CD4-positive, alpha-beta T cell treated with Interferon gamma for 1 hour (primary cell): Measurements from ENCODE around the gene GAA.
A peak's percentile ranks its signal among the peaks of the same experiment; 100 is the strongest.
"Not testable (repeated sequence)": the region's sequence is repeated elsewhere in the genome, so short reads cannot be mapped to it uniquely, and the experiment has no call there.

Source experiments
- DNase-seq: peaks from one replicate; pipeline ENCODE4 v3.0.0-alpha.2; 2020

The GAA gene

GRCh38 chr17:80147035-80147822, 45.8 kb downstream of the GAA start, which contains the start of gene EIF4A3:
Gene EIF4A3 (minus strand): TSS chr17:80147128. CDS start chr17:80146961, 167 bp downstream.
- DNase-seq: peak; percentile 98

GRCh38 chr17:80151333-80151732, 50.0 kb downstream of the GAA start:
- no peak for DNase-seq

- peak; percentile 27 for DNase-seq
These were observed 50.8 kb downstream of the GAA start for GRCh38 chr17:80152081-80152702.

GRCh38 chr17:80153004-80153403, 51.6 kb downstream of the GAA start:
- DNase-seq: no peak

GRCh38 chr17:80154166-80154565, 52.8 kb downstream of the GAA start:
- no peak for DNase-seq

- DNase-seq: not testable (repeated sequence)
These were observed 54.2 kb downstream of the GAA start for GRCh38 chr17:80155600-80155999.

DNA sequence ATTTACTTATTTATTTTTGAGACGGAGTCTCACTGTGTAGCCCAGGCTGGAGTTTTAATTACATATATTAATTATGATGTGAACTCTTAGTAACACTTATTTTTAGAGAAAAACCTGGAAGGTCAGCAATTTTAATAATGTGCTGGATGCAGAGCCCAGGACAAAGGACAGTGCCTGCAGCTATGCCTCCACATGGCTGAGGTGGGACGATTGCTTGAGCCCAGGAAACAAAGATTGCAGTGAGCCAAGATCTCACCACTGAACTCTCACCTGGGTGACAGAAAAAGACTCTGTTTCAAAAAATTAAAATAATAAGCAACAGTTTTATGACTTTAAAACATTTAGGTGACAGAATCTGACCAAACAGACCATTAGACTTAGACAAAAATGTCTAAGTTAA, 57.5 kb downstream of the GAA start:
- DNase-seq: no peak

GRCh38 chr17:80160536-80160935, 59.2 kb downstream of the GAA start:
- DNase-seq: no peak

DNA sequence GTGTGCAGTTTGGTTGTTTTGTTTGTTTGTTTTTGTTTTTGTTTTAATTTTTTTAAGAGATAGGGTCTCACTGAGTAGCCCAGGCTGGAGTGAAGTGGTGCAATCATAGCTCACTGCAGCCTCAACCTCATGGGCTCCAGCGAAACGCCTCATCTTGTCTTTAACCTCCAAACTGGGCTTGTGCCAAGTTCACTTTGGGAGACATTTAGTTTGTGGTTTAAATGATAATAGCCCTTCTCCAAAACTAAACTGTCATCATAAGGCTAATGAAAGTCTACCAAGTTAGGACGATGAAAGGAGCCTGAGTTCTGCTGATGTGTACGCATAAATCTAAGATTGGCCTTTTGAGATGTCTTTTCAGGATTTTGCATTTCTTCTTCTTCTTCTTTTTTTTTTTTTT, 62.0 kb downstream of the GAA start:
- no peak for DNase-seq

GRCh38 chr17:80164185-80164584, 62.8 kb downstream of the GAA start:
- DNase-seq: no peak

DNA sequence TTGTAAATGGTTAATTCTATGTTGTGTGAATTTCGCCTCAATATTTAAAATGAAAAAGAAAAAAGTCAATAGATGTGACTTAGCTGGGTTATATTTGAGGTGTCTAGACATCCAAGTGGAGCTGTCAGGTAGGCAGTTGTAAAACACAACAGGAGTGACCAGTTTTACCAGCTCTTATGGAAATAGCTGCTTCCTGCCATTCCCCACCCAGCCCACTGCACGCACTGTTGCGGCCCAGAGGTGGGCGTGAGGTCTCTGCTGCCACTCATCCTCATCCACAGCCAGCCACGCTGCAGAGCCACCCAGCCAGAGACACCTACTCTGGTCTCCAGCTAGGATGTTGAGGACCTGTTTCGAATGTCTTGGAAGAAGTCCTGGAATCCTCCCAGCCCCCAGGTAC, 65.1 kb downstream of the GAA start:
- DNase-seq: no peak

- no peak for DNase-seq
These were observed 67.0 kb downstream of the GAA start for GRCh38 chr17:80168371-80168770.

DNA sequence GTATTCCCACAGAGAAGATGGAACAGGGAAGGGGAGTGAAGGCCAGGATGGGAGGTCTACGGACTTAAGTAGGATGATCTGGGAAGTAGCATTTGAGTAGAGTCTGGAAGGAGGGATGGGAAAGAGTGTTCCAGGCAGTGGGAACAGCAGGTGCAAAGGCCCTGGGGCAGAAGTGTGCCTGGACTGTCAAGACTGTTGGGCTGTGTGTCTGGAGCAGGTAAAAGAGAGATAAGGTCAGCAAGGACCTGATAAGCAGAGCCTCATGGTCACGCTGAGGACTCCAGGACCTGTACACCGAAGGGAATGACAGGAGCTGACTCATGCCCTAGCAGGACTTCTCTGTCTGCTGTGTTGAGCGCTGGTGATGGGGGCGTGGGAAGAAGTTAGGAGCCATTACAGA, 67.7 kb downstream of the GAA start:
- DNase-seq: no peak
